Posterior cingulate gyrus (tissue), 11 donors: ENCODE data around the gene BAX.
A peak's percentile ranks its signal among the peaks of the same experiment; 100 is the strongest.

ENCODE experiments used
- DNase-seq, 10 donors: peaks; one replicate each; pipeline versions ENCODE4 v3.0.0 to v3.0.0-alpha.2; 2020 to 2021; ENCODE audit warnings: mixed read lengths in 3 of 10
- intact Hi-C: fragments of 100-400 bp; cut with DNase I; formaldehyde crosslinking; loops from one replicate; pipeline ENCODE4 v1.15.1; 2023

The BAX gene

DNA sequence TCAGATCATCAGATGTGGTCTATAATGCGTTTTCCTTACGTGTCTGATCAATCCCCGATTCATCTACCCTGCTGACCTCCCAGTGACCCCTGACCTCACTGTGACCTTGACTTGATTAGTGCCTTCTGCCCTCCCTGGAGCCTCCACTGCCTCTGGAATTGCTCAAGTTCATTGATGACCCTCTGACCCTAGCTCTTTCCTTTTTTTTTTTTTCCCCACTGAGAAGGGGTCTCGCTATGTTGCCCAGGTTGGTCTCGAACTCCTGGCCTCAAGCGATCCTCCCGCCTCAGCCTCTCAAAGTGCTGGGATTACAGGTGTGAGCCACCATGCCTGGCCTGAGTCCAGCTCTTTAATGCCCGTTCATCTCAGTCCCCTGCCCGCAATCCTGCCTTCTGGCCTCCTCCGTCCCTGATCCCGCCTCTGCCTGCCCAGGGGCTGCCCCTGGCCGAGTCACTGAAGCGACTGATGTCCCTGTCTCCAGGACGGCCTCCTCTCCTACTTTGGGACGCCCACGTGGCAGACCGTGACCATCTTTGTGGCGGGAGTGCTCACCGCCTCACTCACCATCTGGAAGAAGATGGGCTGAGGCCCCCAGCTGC lies 6.5 kb downstream of the BAX start:
- no peak for DNase-seq
- intact Hi-C loops: loop anchor here (10.0 kb wide), 1 partner anchor 56 kb away; the partner anchor contains the start of gene NUCB1

DNA sequence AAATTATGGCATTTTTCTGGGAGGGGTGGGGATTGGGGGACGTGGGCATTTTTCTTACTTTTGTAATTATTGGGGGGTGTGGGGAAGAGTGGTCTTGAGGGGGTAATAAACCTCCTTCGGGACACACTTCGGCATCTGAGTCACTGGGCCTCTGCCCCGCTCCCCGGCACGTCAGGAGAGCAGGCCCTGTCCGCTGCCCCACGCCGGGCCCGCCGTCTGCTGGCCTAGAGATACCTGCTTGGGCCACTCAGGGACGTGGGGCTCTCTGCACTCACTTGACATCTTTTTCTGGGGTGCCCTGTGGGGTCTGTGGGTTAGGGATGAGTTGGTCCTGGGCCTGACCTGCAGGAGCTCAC lies 7.0 kb downstream of the BAX start:
- intact Hi-C loops: loop anchor here (10.0 kb wide), 1 partner anchor 57 kb away; the partner anchor contains the start of gene NUCB1
- DNase-seq: no peak

GRCh38 chr19:48962029-48962848 lies 7.6 kb downstream of the BAX start:
- intact Hi-C loops: loop anchor here (10.0 kb wide), 1 partner anchor 57 kb away; the partner anchor contains the start of gene NUCB1
- peak in 2 of 10 donors; percentile 25 to 89 for DNase-seq

- intact Hi-C loops: loop anchor here (10.0 kb wide), 1 partner anchor 58 kb away; the partner anchor contains the start of gene NUCB1
- no peak for DNase-seq
Measured at GRCh38 chr19:48962849-48963165, 8.1 kb downstream of the BAX start.

- peak; percentile 48 to 96 (median 73) for DNase-seq
- intact Hi-C loops: loop anchor here (10.0 kb wide), 1 partner anchor 59 kb away; the partner anchor contains the start of gene NUCB1
Measured at GRCh38 chr19:48963371-48964204, 8.9 kb downstream of the BAX start.

DNA sequence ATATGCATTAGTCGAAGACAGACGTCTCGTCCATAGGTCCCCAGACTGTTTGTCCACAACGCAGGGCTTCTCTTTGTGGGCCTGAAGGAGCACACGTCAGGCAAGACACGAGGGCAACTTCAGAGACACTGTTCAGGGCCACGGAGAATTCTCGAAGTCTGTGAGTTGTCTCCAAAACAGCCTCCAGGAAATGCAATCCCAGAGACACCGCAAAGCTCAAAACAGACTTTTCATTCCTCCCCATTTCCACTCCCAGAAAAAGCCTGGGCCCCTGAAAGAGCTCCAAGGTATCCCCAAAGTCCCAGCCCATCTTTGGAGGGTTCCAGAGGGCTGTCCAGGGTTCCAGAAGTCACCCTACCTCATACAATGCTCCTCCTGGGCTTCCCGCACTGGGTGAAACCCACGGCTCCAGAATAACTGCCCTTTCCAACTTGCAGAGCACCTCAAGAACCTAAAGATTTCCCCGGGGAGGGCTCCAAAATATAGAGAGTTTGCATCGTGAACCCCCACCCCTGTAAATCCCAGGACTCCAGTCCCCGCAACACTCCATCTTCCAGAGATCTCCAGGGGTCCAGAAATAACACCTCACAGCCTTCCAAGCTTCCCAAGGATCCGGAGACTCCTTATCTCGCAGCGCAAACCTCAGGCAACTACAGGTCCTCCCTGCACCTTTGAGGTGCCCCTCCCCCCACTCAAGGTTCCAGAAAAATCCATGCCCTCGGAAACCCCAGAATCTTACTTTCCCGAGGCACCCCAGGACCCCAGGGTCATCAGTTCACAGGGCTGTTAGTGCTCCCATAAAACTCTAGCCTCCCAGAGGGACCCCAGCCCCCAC lies 9.7 kb downstream of the BAX start:
- intact Hi-C loops: loop anchor here (10.0 kb wide), 1 partner anchor 60 kb away; the partner anchor contains the start of gene NUCB1
- DNase-seq: no peak

DNA sequence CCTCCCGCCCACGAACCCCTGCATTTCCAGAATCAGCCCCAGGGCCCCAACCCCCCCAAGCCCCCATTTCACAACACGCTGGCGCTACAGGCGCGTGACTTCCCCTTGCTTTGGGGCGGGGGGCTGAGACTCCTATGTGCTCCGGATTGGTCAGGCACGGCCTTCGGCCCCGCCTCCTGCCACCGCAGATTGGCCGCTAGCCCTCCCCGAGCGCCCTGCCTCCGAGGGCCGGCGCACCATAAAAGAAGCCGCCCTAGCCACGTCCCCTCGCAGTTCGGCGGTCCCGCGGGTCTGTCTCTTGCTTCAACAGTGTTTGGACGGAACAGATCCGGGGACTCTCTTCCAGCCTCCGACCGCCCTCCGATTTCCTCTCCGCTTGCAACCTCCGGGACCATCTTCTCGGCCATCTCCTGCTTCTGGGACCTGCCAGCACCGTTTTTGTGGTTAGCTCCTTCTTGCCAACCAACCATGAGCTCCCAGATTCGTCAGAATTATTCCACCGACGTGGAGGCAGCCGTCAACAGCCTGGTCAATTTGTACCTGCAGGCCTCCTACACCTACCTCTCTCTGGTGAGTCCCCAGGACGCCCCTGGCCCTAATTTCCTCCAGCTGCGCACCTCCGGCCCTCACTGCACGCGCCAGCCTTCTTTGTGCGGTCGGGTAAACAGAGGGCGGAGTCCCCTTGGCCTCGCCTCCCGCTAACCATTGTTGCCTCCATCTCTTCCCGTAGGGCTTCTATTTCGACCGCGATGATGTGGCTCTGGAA lies 10.5 kb downstream of the BAX start, which contains the start of gene FTL:
Gene FTL, plus strand, starts transcription at position 270 of the 766 bp plus-strand sequence. Its CDS starts 199 bp downstream, at position 469.
- peak; percentile 98 to 100 (median 99) for DNase-seq
- intact Hi-C loops: loop anchor here (10.0 kb wide), 1 partner anchor 60 kb away; the partner anchor contains the start of gene NUCB1

GRCh38 chr19:48965806-48966540 lies 11.3 kb downstream of the BAX start:
- intact Hi-C loops: loop anchor here (10.0 kb wide), 1 partner anchor 61 kb away; the partner anchor contains the start of gene NUCB1
- peak; percentile 83 to 98 (median 91) for DNase-seq

- intact Hi-C loops: loop anchor here (10.0 kb wide), 1 partner anchor 62 kb away; the partner anchor contains the start of gene NUCB1
- no peak for DNase-seq
Measured at GRCh38 chr19:48966541-48967345, 12.1 kb downstream of the BAX start.

DNA sequence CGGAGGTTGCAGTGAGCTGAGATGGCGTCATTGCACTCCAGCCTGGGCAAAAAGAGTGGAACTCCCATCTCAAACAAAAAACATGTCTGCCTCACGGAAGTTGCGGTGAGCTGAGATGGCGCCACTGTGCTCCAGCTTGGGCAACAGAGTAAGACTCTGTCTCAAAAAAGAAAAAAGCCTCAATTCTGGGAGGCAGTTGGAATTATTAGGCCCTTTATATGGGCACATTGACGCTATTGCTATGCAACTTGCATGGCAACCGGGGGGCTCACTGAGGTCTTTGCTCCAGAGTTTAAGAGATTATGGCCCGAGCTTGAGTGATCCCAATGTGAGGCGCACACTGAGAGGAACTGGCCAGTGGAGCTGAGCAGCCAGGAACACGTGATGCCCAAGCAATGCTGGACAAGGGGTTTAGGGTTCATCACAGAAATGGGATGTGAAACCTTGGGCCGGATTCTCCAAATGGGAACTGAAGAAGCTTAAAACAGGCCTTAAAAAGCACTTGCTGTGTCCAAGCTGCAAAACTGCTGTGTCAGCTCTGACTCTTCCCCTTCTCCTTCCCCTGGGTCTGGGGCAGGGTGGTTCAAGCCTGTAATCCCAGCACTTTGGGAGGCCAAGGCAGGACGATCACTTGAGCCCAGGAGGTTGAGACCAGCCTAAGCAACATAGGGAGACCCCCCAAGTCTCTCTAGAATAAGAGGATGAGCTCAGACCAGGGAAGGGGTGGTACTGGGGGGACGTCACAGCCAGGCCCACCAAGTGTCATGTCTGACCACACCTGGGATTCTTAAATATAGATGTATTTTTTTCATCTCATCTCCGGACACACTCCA lies 12.9 kb downstream of the BAX start:
- peak in 2 of 10 donors; percentile 45 to 90 for DNase-seq
- intact Hi-C loops: loop anchor here (10.0 kb wide), 1 partner anchor 63 kb away; the partner anchor contains the start of gene NUCB1

DNA sequence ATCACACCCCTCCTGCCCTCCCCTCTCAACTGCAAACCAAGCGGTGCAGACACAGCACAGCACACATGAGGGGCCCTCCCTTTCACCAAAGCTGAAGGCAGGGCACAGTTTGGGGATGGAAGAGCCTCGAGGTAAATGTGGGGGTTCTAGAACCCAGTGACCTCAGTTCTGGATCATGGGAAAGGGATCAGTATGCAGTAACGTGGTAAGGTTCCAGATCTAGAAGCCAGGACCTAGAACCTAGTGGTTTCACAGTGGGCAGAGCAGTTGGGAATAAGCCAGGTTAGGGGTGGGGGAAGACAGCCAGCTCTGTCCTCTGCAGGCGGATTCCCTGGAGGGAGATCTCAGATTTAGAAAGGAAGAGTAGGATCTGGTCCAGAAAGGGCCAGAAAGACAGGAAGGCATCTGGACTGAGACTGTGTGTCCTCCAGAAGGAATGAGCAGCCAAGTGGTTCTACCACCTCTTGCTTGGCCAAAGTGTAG lies 13.5 kb downstream of the BAX start:
- DNase-seq: no peak
- intact Hi-C loops: loop anchor here (10.0 kb wide), 1 partner anchor 63 kb away; the partner anchor contains the start of gene NUCB1

- intact Hi-C loops: loop anchor here (10.0 kb wide), 1 partner anchor 64 kb away; the partner anchor contains the start of gene NUCB1
- DNase-seq: no peak
Measured at GRCh38 chr19:48968813-48969218, 14.1 kb downstream of the BAX start.

DNA sequence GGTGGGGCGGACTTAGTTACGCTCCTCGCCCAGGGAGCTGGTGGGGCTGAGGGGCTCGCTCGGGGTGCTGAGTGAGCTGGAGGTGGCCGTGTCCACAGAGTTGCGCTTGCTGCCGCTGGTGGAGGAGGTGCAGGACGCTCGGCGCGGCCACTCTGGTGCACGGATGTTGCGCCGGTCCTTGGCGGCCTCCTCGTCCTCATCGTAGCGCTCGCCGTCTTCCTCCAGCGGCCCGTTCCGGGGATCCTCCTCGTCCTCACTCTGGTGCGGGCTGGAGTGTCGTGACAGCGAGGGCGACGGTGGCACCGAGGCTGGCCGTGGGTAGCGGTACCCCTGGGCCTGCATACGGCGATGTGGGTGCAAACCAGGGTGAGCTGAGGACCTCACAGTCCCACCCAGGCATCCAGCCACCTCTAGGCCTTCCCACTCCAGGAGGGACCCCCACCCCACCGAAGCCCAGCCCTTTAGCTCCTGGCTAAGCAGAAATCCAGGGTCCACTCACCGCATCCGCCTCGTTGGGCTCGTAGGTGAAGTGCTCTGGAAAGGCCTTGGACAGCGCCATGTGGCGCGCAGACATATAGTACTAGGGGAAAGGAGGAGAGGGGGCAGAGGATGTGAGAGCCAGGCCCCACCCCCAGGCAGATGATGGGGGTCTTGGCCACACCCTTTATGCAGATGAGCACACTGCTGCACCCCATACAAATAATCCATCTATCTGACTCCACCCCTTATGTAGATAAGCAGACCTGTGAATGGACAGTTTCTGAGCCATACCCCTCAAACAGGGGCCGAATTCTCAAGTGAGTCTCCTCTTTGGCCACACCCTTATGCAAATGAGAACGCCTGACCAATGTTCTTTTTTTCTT lies 14.8 kb downstream of the BAX start:
- intact Hi-C loops: loop anchor here (10.0 kb wide), 1 partner anchor 65 kb away; the partner anchor contains the start of gene NUCB1
- DNase-seq: peak in 1 of 10 donors; percentile 85

DNA sequence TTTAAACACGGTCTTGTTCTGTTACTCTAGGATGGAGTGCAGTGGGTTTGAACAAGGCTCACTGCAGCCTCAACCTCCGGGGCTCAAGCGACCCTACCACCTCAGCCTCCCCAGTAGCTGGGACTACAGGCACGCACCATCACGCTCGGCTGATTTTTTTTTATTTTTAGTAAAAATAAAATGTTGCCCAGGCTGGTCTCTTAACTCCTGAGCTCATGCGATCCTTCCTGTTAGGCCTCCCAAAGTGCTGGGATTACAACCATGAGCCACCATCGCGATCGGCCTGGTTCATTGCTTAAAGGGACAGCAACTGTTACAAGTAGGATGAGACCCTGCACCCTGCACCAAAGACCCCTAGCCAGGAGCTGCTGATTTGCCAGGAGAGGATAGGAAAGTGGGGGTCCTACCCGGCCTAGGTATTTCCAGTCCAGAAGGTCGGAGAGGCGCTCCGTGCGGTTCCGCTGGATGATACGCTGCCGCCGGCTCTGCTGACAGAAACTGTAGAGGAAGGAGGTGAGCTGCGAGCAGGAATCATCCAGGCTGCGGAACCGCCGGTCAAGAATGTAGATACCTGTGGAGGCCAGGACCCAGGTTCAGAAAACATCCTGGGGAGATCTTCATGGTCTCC lies 15.6 kb downstream of the BAX start:
- no peak for DNase-seq
- intact Hi-C loops: no loop called here
